ENCODE measurements around the gene CXCR6. TPM values are rescaled to one million over a fixed set of nuclear protein-coding genes. Genes with fewer than 3 reads are reported as not detected.

Gene CXCR6
- total and polyA plus RNA-seq, 2 of the 8 experiments (the other 6 are each of a cell fraction or from before 2014, with no cell fraction given) = not detected

- no peak overlapping the region for H2BK5ac ChIP-seq (ENCODE audit: low read depth, low read length)
- ChIA-PET CTCF (ENCODE audit: partially characterized antibody) (interaction anchor here (0.8 to 6.7 kb wide), 6 partner anchors 11 to 400 kb away, joined by 3 to 51 read pairs (median 6); partner anchors contain the start of gene CXCR6), POLR2A (ENCODE audit: partially characterized antibody) (interaction anchor here (1.2 kb wide), 1 partner anchor 11 kb away, joined by 4 read pairs; no protein-coding TSS in a partner anchor)
- FAIRE-seq (no peak), DNase-seq (ENCODE audit: low read depth in 1 of 2, low spot score in 2 of 2) (no peak)
- no peaks in the 10 kb centered on the region for H3K9me3 ChIP-seq (ENCODE audit: insufficient read depth in 2 of 2, low read depth in 1 of 2, low read length in 1 of 2)
- 98% methylated on average over 3 of the region's 3 CpGs; no CpG with 5 or more reads in 1 of the 2 experiments for WGBS, 2 experiments (ENCODE audit: extremely low coverage in 1 of 2, insufficient coverage in 1 of 2, insufficient read length in 1 of 2, insufficient replicate concordance in 2 of 2, low coverage in 1 of 2, low lambda C conversion rate in 2 of 2, missing lambda C conversion rate in 1 of 2)
- no peaks in the 10 kb centered on the region for H3K23me2 ChIP-seq (ENCODE audit: low read depth, low read length)
- H2AK5ac ChIP-seq (ENCODE audit: low read depth, low read length) = no peak overlapping the region
- no peak overlapping the region for H2BK120ac ChIP-seq (replicated peaks; ENCODE audit: low read depth, low read length)
- TF ChIP-seq SIRT6 (IDR thresholded peaks at IDR 0.05; ENCODE audit: low read length) (no peak), TBP (IDR thresholded peaks at IDR 0.05; ENCODE audit: low read depth, low read length) (no peak)
- H3K36me3 ChIP-seq (ENCODE audit: control insufficient read depth in 2 of 4, insufficient read depth in 4 of 4, low read length in 3 of 4) = peaks cover 25 to 57% (median 42%) of the 10 kb centered on the region in 4 experiments
- H3K4me2 ChIP-seq (ENCODE audit: insufficient read depth in 1 of 2, low read depth in 2 of 2, low read length in 2 of 2) = no peak overlapping the region
- H3K56ac ChIP-seq (replicated peaks; ENCODE audit: insufficient read length, low read depth, low read length) = no peak overlapping the region
- H3K4ac ChIP-seq (replicated peaks; ENCODE audit: insufficient read length, low read depth, low read length) = no peak overlapping the region
- no peaks in the 10 kb centered on the region for H3K27me3 ChIP-seq (replicated peaks in 1 of 4; ENCODE audit: control insufficient read depth in 3 of 4, extremely low read depth in 1 of 4, insufficient read depth in 3 of 4, low read length in 3 of 4)
- H3K79me1 ChIP-seq (ENCODE audit: low read depth, low read length) = no peaks in the 10 kb centered on the region
- no peak overlapping the region for H4K91ac ChIP-seq (replicated peaks; ENCODE audit: insufficient read length, low read length)
- peaks cover 0 to 8% of the 10 kb centered on the region in 2 experiments for H4K20me1 ChIP-seq (replicated peaks in 1 of 2; ENCODE audit: control insufficient read depth in 1 of 2, insufficient read depth in 2 of 2, low read length in 2 of 2)
- H3K18ac ChIP-seq (ENCODE audit: extremely low read depth, low read length) = no peak overlapping the region
- H4K5ac ChIP-seq (ENCODE audit: insufficient read length, low read depth, low read length) = no peak overlapping the region
- no peak overlapping the region for H2AFZ ChIP-seq (ENCODE audit: low read length)
- no peak overlapping the region for H3K27ac ChIP-seq (ENCODE audit: low read depth, low read length)
- no peak overlapping the region for H2BK20ac ChIP-seq (ENCODE audit: low read length)
- H2BK15ac ChIP-seq (ENCODE audit: low read length) = no peak overlapping the region
- H3K9ac ChIP-seq (replicated peaks in 1 of 4; ENCODE audit: extremely low read depth in 1 of 4, low read depth in 3 of 4, low read length in 3 of 4) = no peak overlapping the region
- no peak overlapping the region for H3K4me3 ChIP-seq (ENCODE audit: extremely low read depth in 1 of 4, insufficient read depth in 2 of 4, low read depth in 3 of 4, low read length in 4 of 4)
- H4K8ac ChIP-seq (ENCODE audit: extremely low read depth, insufficient read depth, low read length) = no peak overlapping the region
- H3K14ac ChIP-seq (ENCODE audit: insufficient read length) = no peak overlapping the region
- no peaks in the 10 kb centered on the region for H3K79me2 ChIP-seq (ENCODE audit: control insufficient read depth in 1 of 2, insufficient read depth in 2 of 2, low read length in 2 of 2)
- H3K4me1 ChIP-seq (replicated peaks in 1 of 4; ENCODE audit: control insufficient read depth in 3 of 4, insufficient read depth in 4 of 4, low read length in 3 of 4) = no peaks in the 10 kb centered on the region
- no peak overlapping the region for H2BK12ac ChIP-seq (ENCODE audit: low read depth, low read length)
- H3K23ac ChIP-seq (ENCODE audit: insufficient read length) = no peak overlapping the region
Measured at GRCh38 chr3:45969116-45969515, 25.9 kb downstream of the CXCR6 start.
